HepG2 (cell line): ENCODE data around the gene NOL12. TPM values are rescaled to one million over a fixed set of nuclear protein-coding genes. Genes with fewer than 3 reads are reported as not detected.
A peak's percentile ranks its signal among the peaks of the same experiment; 100 is the strongest.

Source experiments
- BCL6 ChIP-seq: IDR thresholded peaks from 2 replicates; pipeline ENCODE4 v1.6.1; 2016; ENCODE audit warnings: missing genetic modification reagents, missing compliant biosample characterization
- ESRRA ChIP-seq: sonication (generic); formaldehyde crosslinking; IDR thresholded peaks from 2 replicates; pipeline ENCODE4 v1.5.1; 2020; ENCODE audit warnings: mild to moderate bottlenecking, low read depth, missing genetic modification reagents
- NR2F1 ChIP-seq, 2 experiments: fragments of 450-650 bp in 1 of 2; formaldehyde crosslinking in 1 of 2; IDR thresholded peaks; 2 replicates each; pipeline versions ENCODE4 v1.5.0 to v1.6.1; 2016 to 2020; ENCODE audit warnings: mild to moderate bottlenecking in 1 of 2, missing compliant biosample characterization in 1 of 2, missing genetic modification reagents in 1 of 2, moderate library complexity in 1 of 2
- SMARCE1 ChIP-seq: fragments of 450-650 bp; IDR thresholded peaks from 2 replicates; pipeline ENCODE4 v1.6.1; 2017; ENCODE audit warnings: borderline replicate concordance
- SMC3 ChIP-seq: IDR thresholded peaks from 2 replicates; pipeline ENCODE4 v1.6.1; 2011; ENCODE audit warnings: low read length, improper control_type of control experiment
- ZBTB10 ChIP-seq: sonication (generic); formaldehyde crosslinking; IDR thresholded peaks from 2 replicates; pipeline ENCODE4 v1.4.0; 2020; ENCODE audit warnings: missing genetic modification reagents, borderline replicate concordance
- ZNF205 ChIP-seq: IDR thresholded peaks from 2 replicates; pipeline ENCODE4 v1.6.1; 2018; ENCODE audit warnings: missing biosample characterization, missing genetic modification reagents
- ZNF280D ChIP-seq: sonication (generic); formaldehyde crosslinking; IDR thresholded peaks from 2 replicates; pipeline ENCODE4 v1.5.1; 2020; ENCODE audit warnings: mild to moderate bottlenecking, missing genetic modification reagents
- ZNF317 ChIP-seq: sonication (generic); formaldehyde crosslinking; IDR thresholded peaks from 2 replicates; pipeline ENCODE4 v1.5.0; 2020; ENCODE audit warnings: mild to moderate bottlenecking, missing genetic modification reagents
- ZNF431 ChIP-seq: sonication (generic); formaldehyde crosslinking; IDR thresholded peaks from 2 replicates; pipeline ENCODE4 v1.9.0; 2022; ENCODE audit warnings: missing genetic modification reagents, low read depth, mild to moderate bottlenecking, borderline replicate concordance
- ZNF556 ChIP-seq: sonication (generic); formaldehyde crosslinking; IDR thresholded peaks from 2 replicates; pipeline ENCODE4 v1.4.0; 2020; ENCODE audit warnings: mild to moderate bottlenecking, missing genetic modification reagents, borderline replicate concordance
- ZNF737 ChIP-seq: sonication (generic); formaldehyde crosslinking; IDR thresholded peaks from 2 replicates; pipeline ENCODE4 v1.5.0; 2020; ENCODE audit warnings: missing genetic modification reagents, mild to moderate bottlenecking, borderline replicate concordance
- polyA plus RNA-seq, 8 experiments: library from polyadenylated mRNA; depleted of rRNA in 3 of 8; stranded (reverse) in 7 of 8; unstranded in 1 of 8; fragments of >200 nt; fragmentation: Illumina TruSeq in 4 of 8; extraction: Trizol in 4 of 8; gene quantifications; 2 replicates each; pipeline versions ENCODE4 v1.2.1 to v1.2.3, GENCODE V29; 2011 to 2016; ENCODE audit warnings: low read depth in 4 of 8, missing spikeins in 1 of 8, mixed read lengths in 1 of 8; ENCODE audit not compliant: insufficient read depth in 1 of 8
- total RNA-seq, 5 experiments: library from RNA; depleted of rRNA; stranded (reverse); fragments of >200 nt; fragmentation: Illumina TruSeq; extraction: Trizol; gene quantifications; 2 replicates each; pipeline ENCODE4 v1.2.3, GENCODE V29; 2016; ENCODE audit warnings: low read depth in 1 of 5
- TF ChIP-seq, protein P1 (sequence below): sonication (generic); formaldehyde crosslinking; IDR thresholded peaks from 2 replicates; pipeline ENCODE4 v1.4.0; 2020; ENCODE audit warnings: mild to moderate bottlenecking, missing genetic modification reagents
- TF ChIP-seq, protein P2 (sequence below): sonication (generic); formaldehyde crosslinking; IDR thresholded peaks from 2 replicates; pipeline ENCODE4 v1.4.0; 2020; ENCODE audit warnings: missing genetic modification reagents
- TF ChIP-seq, protein P3 (sequence below): sonication (generic); formaldehyde crosslinking; IDR thresholded peaks from 2 replicates; pipeline ENCODE4 v1.5.0; 2020; ENCODE audit warnings: mild to moderate bottlenecking, missing genetic modification reagents

NOL12 gene
- total and polyA plus RNA-seq, 2 of the 13 experiments (the other 11 are each of a cell fraction or from before 2014, with no cell fraction given) = 14.3 to 31.4 TPM

GRCh38 chr22:37732699-37733607 lies 46.8 kb downstream of the NOL12 start (continued):
- TF ChIP-seq ZBTB10 (CRISPR knock-in tag) = peak; percentile 65; the same call in 1 of the 2 replicates
- no peak for TF ChIP-seq ZNF205
- TF ChIP-seq SMC3 = no peak
- no peak for TF ChIP-seq ZNF317 (CRISPR knock-in tag)
- TF ChIP-seq ZNF737 (CRISPR knock-in tag) = no peak
- no peak for TF ChIP-seq ZNF431 (CRISPR knock-in tag)
- no peak for TF ChIP-seq NR2F1 (CRISPR knock-in tag; IDR thresholded peaks at IDR 0.05)
- TF ChIP-seq ZNF280D (CRISPR knock-in tag) = no peak
- TF ChIP-seq, protein P1, sequence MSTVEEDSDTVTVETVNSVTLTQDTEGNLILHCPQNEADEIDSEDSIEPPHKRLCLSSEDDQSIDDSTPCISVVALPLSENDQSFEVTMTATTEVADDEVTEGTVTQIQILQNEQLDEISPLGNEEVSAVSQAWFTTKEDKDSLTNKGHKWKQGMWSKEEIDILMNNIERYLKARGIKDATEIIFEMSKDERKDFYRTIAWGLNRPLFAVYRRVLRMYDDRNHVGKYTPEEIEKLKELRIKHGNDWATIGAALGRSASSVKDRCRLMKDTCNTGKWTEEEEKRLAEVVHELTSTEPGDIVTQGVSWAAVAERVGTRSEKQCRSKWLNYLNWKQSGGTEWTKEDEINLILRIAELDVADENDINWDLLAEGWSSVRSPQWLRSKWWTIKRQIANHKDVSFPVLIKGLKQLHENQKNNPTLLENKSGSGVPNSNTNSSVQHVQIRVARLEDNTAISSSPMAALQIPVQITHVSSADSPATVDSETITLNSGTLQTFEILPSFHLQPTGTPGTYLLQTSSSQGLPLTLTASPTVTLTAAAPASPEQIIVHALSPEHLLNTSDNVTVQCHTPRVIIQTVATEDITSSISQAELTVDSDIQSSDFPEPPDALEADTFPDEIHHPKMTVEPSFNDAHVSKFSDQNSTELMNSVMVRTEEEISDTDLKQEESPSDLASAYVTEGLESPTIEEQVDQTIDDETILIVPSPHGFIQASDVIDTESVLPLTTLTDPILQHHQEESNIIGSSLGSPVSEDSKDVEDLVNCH (CRISPR knock-in tag) = no peak
- no peak for TF ChIP-seq ESRRA (CRISPR knock-in tag)
- TF ChIP-seq, protein P2, sequence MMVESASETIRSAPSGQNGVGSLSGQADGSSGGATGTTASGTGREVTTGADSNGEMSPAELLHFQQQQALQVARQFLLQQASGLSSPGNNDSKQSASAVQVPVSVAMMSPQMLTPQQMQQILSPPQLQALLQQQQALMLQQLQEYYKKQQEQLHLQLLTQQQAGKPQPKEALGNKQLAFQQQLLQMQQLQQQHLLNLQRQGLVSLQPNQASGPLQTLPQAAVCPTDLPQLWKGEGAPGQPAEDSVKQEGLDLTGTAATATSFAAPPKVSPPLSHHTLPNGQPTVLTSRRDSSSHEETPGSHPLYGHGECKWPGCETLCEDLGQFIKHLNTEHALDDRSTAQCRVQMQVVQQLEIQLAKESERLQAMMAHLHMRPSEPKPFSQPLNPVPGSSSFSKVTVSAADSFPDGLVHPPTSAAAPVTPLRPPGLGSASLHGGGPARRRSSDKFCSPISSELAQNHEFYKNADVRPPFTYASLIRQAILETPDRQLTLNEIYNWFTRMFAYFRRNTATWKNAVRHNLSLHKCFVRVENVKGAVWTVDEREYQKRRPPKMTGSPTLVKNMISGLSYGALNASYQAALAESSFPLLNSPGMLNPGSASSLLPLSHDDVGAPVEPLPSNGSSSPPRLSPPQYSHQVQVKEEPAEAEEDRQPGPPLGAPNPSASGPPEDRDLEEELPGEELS (CRISPR knock-in tag) = no peak
- TF ChIP-seq BCL6 (CRISPR knock-in tag) = no peak
- TF ChIP-seq ZNF556 (CRISPR knock-in tag) = no peak
- TF ChIP-seq SMARCE1 = no peak
- TF ChIP-seq, protein P3, sequence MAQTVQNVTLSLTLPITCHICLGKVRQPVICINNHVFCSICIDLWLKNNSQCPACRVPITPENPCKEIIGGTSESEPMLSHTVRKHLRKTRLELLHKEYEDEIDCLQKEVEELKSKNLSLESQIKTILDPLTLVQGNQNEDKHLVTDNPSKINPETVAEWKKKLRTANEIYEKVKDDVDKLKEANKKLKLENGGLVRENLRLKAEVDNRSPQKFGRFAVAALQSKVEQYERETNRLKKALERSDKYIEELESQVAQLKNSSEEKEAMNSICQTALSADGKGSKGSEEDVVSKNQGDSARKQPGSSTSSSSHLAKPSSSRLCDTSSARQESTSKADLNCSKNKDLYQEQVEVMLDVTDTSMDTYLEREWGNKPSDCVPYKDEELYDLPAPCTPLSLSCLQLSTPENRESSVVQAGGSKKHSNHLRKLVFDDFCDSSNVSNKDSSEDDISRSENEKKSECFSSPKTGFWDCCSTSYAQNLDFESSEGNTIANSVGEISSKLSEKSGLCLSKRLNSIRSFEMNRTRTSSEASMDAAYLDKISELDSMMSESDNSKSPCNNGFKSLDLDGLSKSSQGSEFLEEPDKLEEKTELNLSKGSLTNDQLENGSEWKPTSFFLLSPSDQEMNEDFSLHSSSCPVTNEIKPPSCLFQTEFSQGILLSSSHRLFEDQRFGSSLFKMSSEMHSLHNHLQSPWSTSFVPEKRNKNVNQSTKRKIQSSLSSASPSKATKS (CRISPR knock-in tag) = no peak
